Posterior vena cava (tissue), 2 donors: Measurements from ENCODE around the gene TMEM109. TPM values are rescaled to one million over a fixed set of nuclear protein-coding genes. Genes with fewer than 3 reads are reported as not detected.

Experiments
- DNase-seq: peaks from one replicate; pipeline ENCODE4 v3.0.0-alpha.2; 2020; ENCODE audit warnings: low spot score
- intact Hi-C, 2 donors: fragments of 100-400 bp; cut with DNase I; formaldehyde crosslinking; loops; one replicate each; pipeline versions ENCODE4 v1.14.1 to v1.14.2; 2022 to 2023
- total RNA-seq, 2 donors: library from RNA; stranded (reverse); fragmentation: NEBNext Ultra II Directional; extraction: Animal tissue kit (Norgen Biotek cat#: 25700); gene quantifications; one replicate each; pipeline ENCODE4 v1.2.1, GENCODE V29; 2021
- donor health status: DM: yes; HTN: yes; CAD: no.
- donor health status: DM: yes; HTN: yes; CAD: no.

Gene TMEM109
- total RNA-seq, 2 donors from 2014 or later: 118 to 125 TPM

GRCh38 chr11:60934790-60935605 lies 21.0 kb downstream of the TMEM109 start:
- DNase-seq: no peak
- intact Hi-C loops: no loop called here

DNA sequence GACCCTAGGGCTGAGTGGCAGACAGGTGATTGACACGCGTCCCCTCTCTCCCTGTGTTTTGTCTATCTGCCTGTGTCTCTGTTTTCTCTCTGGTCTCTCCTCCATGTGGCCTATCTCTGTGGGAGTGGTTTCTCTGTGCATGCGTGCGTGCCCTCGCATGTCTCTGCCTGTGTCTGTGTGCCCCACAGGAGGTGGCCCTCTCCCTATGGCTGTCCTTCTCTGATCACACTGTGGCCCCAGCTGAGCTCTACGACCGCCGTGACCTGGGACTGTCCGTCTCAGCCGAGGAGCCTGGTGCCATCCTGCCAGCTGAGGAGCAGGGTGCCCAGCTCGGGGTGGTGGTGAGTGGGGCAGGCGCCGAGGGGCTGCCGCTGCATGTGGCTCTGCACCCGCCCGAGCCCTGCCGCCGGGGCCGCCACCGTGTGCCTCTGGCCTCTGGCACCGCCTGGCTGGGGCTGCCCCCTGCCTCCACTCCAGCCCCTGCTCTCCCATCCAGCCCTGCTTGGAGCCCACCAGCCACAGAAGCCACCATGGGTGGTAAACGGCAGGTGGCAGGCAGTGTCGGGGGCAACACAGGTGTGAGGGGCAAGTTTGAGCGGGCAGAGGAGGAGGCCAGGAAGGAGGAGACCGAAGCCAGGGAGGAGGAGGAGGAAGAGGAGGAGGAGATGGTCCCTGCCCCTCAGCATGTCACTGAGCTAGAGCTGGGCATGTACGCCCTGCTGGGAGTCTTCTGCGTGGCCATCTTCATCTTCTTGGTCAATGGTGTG lies 21.9 kb downstream of the TMEM109 start:
- intact Hi-C loops: no loop called here
- DNase-seq: no peak

GRCh38 chr11:60936467-60937143 lies 22.6 kb downstream of the TMEM109 start:
- intact Hi-C loops: no loop called here
- no peak for DNase-seq

GRCh38 chr11:60937144-60937527 lies 23.2 kb downstream of the TMEM109 start:
- DNase-seq: no peak
- intact Hi-C loops: no loop called here

- intact Hi-C loops: no loop called here
- DNase-seq: no peak
These were observed 23.9 kb downstream of the TMEM109 start for GRCh38 chr11:60937811-60938210.

GRCh38 chr11:60938500-60938899 lies 24.5 kb downstream of the TMEM109 start:
- intact Hi-C loops: no loop called here
- no peak for DNase-seq

GRCh38 chr11:60939301-60939700 lies 25.3 kb downstream of the TMEM109 start:
- no peak for DNase-seq
- intact Hi-C loops: no loop called here

DNA sequence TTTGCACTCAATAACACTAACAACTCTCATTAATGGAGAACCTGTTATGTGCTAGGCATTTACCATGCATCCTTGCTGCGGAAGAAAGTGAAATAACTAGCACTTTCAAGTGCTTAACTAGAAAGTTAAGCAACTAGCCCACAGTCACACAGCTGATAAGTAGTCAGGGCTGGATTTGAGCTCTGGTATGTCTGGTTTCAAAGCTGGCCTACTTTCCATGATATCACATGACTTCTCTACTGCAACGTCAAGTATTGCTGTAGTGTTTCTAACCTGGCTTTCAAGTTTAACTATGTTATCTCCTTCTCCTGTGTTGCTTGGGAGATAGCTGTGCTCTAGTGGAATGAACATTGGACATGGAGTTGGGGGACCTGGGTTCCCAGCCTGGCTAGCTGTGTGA lies 25.9 kb downstream of the TMEM109 start:
- intact Hi-C loops: no loop called here
- no peak for DNase-seq

DNA sequence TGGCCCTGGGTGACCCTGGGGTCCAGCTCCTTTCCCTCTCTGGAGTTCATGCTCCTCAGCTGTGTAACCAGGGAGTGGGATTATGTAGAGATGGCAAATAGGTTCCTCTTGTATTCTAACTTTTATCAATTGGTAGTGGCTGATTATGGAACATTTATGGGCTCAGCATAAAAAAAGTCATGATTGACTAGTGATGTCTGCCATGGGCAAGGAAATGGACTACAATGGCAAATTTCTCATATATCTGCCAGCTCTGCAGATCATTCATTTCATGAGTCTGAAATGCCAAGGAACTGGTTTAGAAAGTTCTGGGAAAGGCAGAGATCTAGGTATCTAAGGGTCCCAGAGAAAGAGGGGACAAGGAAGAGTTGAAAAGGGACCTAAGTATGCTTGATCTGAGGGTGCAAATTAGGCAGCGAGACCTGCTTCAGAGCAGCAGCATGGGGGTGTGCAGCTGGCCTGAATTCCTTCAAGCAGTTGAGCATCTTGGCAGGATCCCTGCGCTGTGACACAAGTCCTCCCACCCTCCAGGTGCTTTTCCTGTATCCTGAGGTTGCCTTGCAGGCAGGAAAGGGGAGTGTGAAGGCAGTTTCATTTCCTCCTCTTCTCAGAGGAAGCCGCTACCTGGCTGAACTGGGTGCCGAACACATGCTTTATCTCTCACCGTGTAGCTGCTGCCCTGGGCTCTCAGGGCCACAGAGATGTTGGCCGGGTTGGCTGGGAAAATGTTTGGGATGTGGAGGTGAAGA lies 27.6 kb downstream of the TMEM109 start:
- no peak for DNase-seq
- intact Hi-C loops: no loop called here

GRCh38 chr11:60942219-60942618 lies 28.3 kb downstream of the TMEM109 start:
- intact Hi-C loops: no loop called here
- DNase-seq: no peak

- no peak for DNase-seq
- intact Hi-C loops: no loop called here
These were observed 29.1 kb downstream of the TMEM109 start for GRCh38 chr11:60942970-60943565.

DNA sequence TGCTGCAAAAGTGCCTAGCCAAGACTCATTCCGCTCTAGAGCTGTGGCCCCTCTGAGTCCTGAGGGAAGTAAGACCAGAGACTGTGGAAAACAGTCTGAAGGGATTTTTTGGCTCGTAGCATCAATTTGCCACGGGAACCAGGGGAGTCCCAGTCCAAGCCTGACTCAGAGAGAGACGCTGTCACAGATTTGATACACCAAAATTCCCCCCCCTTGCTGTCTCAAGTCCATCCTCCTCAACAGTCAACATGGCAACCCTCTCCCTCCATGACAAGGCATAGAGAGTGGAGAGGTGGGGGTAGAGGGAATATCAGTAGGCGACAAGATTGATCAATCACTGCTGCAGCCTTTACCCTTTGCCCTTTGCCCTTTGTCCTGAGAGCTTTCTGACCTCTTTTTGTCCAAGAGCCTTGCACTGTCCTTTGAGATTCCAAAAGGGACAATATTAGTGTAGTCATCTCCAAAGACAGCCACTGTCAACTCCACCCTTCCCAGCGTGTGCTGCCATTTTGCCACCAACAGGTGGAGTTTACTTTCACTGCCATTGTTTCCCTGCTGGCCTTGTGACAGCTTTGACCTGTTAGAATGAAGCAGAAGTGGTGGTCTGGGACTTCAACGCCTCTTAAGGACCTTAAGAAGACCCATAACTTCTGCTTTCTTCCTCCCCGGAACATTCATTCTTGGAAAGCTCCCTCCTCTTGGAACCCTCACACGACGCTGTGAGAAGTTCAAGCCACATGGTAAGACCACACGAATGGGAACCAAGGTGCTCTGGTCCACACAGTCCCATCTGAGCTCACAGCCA lies 30.7 kb downstream of the TMEM109 start:
- DNase-seq: no peak
- intact Hi-C loops: no loop called here

GRCh38 chr11:60945295-60945667 lies 31.3 kb downstream of the TMEM109 start:
- DNase-seq: no peak
- intact Hi-C loops: no loop called here

DNA sequence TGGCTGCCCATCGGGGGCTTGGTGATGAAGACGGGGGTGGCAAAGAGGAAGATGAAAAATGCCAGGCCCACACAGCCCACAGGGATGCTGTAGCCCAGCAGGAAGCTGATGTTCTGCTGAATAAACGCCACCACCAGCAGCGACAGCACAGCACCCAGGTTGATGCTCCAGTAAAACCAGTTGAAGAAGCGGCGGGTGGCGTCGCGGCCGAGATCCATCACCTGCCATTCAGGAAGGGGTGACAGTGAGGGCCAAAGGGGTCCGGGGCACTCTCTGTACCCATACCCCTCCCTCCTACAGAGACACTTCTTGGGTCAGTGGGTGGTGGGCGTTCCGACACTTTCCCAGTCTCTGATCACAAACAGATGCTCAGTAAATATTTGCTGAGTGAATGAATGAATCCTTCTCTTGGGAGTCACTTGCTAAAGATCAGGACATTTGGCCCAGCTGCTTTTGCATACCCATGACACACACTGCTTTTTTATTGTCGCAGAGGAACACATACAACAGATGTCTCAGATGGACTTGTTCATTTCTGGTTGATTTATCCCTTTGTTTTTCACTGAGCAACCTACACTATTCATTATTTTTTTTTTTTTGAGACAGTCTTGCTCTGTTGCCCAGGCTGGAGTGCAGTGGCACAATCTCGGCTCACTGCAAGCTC lies 32.8 kb downstream of the TMEM109 start:
- intact Hi-C loops: no loop called here

GRCh38 chr11:60947700-60948099 lies 33.7 kb downstream of the TMEM109 start:
- intact Hi-C loops: no loop called here

More for the DNA sequence above, 32.8 kb downstream of the TMEM109 start:
- DNase-seq: no peak

GRCh38 chr11:60948250-60948649 lies 34.3 kb downstream of the TMEM109 start:
- intact Hi-C loops: no loop called here
- no peak for DNase-seq

More at GRCh38 chr11:60947700-60948099, 33.7 kb downstream of the TMEM109 start:
- DNase-seq: no peak

DNA sequence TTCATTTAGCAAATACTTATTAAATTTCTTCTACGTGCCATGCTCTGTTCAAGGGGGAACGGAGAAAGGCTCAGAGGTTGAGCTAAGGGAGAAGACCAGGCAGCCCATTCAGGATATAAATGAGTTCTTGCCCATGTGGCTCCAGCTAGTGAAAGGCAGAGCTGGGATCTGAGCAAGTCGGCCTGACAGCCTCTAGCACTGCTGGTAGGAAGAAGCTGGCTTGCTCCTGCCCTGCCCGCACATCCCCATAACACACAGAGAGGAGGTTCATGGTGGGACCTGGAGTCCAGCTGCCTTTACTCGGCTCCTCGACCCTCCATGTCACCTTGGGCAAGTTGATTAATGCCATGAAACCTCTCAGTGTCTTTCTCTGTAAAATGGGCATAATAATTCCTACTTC lies 36.1 kb downstream of the TMEM109 start:
- DNase-seq: no peak

More for the DNA sequence above, 36.1 kb downstream of the TMEM109 start:
- intact Hi-C loops: no loop called here
